Measurements from ENCODE around the gene CXorf58. TPM values are rescaled to one million over a fixed set of nuclear protein-coding genes. Genes with fewer than 3 reads are reported as not detected.
"Not testable (repeated sequence)": the region's sequence is repeated elsewhere in the genome, so short reads cannot be mapped to it uniquely, and the experiment has no call there.

CXorf58 gene
- under 1 TPM in 2 of 4 donors, not detected in 2; 0.17 to 0.32 TPM for polyA plus RNA-seq (ENCODE audit: insufficient read length in 4 of 4)

GRCh38 chrX:23907498-23908218, at the start of gene CXorf58, which contains the start of gene APOO:
Gene CXorf58 (plus strand): TSS chrX:23908006. CDS start chrX:23910303, 2,297 bp downstream.
Gene APOO (minus strand): TSS chrX:23907938. CDS start chrX:23907702, 236 bp downstream.
- DNase-seq (ENCODE audit: low read depth in 4 of 4, low spot score in 2 of 4), result peak in 3 of 4 donors; percentile 69 to 82 (median 73)

GRCh38 chrX:23859238-23859637, 48.6 kb upstream of the CXorf58 start:
- DNase-seq (ENCODE audit: low read depth in 4 of 4, low spot score in 2 of 4), result not testable (repeated sequence)

- no peak for DNase-seq (ENCODE audit: low read depth in 4 of 4, low spot score in 2 of 4)
Observed at GRCh38 chrX:23861215-23861896, 46.5 kb upstream of the CXorf58 start.

GRCh38 chrX:23861952-23862351, 45.9 kb upstream of the CXorf58 start:
- DNase-seq (ENCODE audit: low read depth in 4 of 4, low spot score in 2 of 4), result not testable (repeated sequence)

GRCh38 chrX:23864742-23865326, 43.0 kb upstream of the CXorf58 start:
- no peak for DNase-seq (ENCODE audit: low read depth in 4 of 4, low spot score in 2 of 4)

GRCh38 chrX:23870041-23870440, 37.8 kb upstream of the CXorf58 start:
- no peak for DNase-seq (ENCODE audit: low read depth in 4 of 4, low spot score in 2 of 4)

- DNase-seq (ENCODE audit: low read depth in 4 of 4, low spot score in 2 of 4), result no peak
Observed at GRCh38 chrX:23871905-23872546, 35.8 kb upstream of the CXorf58 start.

- no peak for DNase-seq (ENCODE audit: low read depth in 4 of 4, low spot score in 2 of 4)
Observed at GRCh38 chrX:23879380-23880090, 28.3 kb upstream of the CXorf58 start.

GRCh38 chrX:23883737-23884354, 24.0 kb upstream of the CXorf58 start:
- DNase-seq (ENCODE audit: low read depth in 4 of 4, low spot score in 2 of 4), result no peak

GRCh38 chrX:23884427-23885024, 23.3 kb upstream of the CXorf58 start:
- DNase-seq (ENCODE audit: low read depth in 4 of 4, low spot score in 2 of 4), result no peak

- DNase-seq (ENCODE audit: low read depth in 4 of 4, low spot score in 2 of 4), result no peak
Observed at GRCh38 chrX:23885803-23886202, 22.0 kb upstream of the CXorf58 start.

- no peak for DNase-seq (ENCODE audit: low read depth in 4 of 4, low spot score in 2 of 4)
Observed at GRCh38 chrX:23887451-23887850, 20.4 kb upstream of the CXorf58 start.

- no peak for DNase-seq (ENCODE audit: low read depth in 4 of 4, low spot score in 2 of 4)
Observed at GRCh38 chrX:23887918-23888317, 19.9 kb upstream of the CXorf58 start.

- DNase-seq (ENCODE audit: low read depth in 4 of 4, low spot score in 2 of 4), result no peak
Observed at GRCh38 chrX:23888887-23889501, 18.8 kb upstream of the CXorf58 start.

- no peak for DNase-seq (ENCODE audit: low read depth in 4 of 4, low spot score in 2 of 4)
Observed at GRCh38 chrX:23890933-23891332, 16.9 kb upstream of the CXorf58 start.

- DNase-seq (ENCODE audit: low read depth in 4 of 4, low spot score in 2 of 4), result not testable (repeated sequence)
Observed at GRCh38 chrX:23894993-23895392, 12.8 kb upstream of the CXorf58 start.

- DNase-seq (ENCODE audit: low read depth in 4 of 4, low spot score in 2 of 4), result not testable (repeated sequence)
Observed at GRCh38 chrX:23896539-23896938, 11.3 kb upstream of the CXorf58 start.

GRCh38 chrX:23896981-23897380, 10.8 kb upstream of the CXorf58 start:
- no peak for DNase-seq (ENCODE audit: low read depth in 4 of 4, low spot score in 2 of 4)

GRCh38 chrX:23898412-23898959, 9.3 kb upstream of the CXorf58 start:
- no peak for DNase-seq (ENCODE audit: low read depth in 4 of 4, low spot score in 2 of 4)

All from left renal cortex interstitium (tissue), 4 donors.